ENCODE data around the gene UBE2M. TPM values are rescaled to one million over a fixed set of nuclear protein-coding genes. Genes with fewer than 3 reads are reported as not detected.
"Not testable (repeated sequence)": the region's sequence is repeated elsewhere in the genome, so short reads cannot be mapped to it uniquely, and the experiment has no call there.

UBE2M gene
- total and polyA plus RNA-seq, 4 donors: 25.9 to 60.7 (median 55.7) TPM

GRCh38 chr19:58544591-58545285, 13.7 kb downstream of the UBE2M start:
- WGBS, 2 donors: 0 to 1% methylated on average over 33 to 92 of the region's 92 CpGs
- H3K9ac ChIP-seq (ENCODE audit: insufficient read depth in 1 of 2, low read length in 2 of 2): peak overlapping the region; percentile 49 to 81
- peaks cover 0 to 2% (median 0%) of the 10 kb centered on the region in 3 donors for H3K27me3 ChIP-seq (ENCODE audit: control insufficient read depth in 3 of 3, insufficient read depth in 3 of 3, low read length in 2 of 3)
- ATAC-seq (ENCODE audit: insufficient read depth, low FRiP score): peak; percentile 2
- TF ChIP-seq, protein P1, sequence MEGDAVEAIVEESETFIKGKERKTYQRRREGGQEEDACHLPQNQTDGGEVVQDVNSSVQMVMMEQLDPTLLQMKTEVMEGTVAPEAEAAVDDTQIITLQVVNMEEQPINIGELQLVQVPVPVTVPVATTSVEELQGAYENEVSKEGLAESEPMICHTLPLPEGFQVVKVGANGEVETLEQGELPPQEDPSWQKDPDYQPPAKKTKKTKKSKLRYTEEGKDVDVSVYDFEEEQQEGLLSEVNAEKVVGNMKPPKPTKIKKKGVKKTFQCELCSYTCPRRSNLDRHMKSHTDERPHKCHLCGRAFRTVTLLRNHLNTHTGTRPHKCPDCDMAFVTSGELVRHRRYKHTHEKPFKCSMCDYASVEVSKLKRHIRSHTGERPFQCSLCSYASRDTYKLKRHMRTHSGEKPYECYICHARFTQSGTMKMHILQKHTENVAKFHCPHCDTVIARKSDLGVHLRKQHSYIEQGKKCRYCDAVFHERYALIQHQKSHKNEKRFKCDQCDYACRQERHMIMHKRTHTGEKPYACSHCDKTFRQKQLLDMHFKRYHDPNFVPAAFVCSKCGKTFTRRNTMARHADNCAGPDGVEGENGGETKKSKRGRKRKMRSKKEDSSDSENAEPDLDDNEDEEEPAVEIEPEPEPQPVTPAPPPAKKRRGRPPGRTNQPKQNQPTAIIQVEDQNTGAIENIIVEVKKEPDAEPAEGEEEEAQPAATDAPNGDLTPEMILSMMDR (IDR thresholded peaks at IDR 0.05; ENCODE audit: control extremely low read depth, extremely low read depth): no peak
- peak in 1 of 3 donors; percentile 81 for DNase-seq
- peaks cover 0 to 2% (median 0%) of the 10 kb centered on the region in 4 donors for H3K9me3 ChIP-seq (ENCODE audit: control insufficient read depth in 4 of 4, insufficient read depth in 3 of 4, low read length in 3 of 4)
- H3K4me3 ChIP-seq: peak overlapping the region; percentile 90
- peak overlapping the region; percentile 85 to 98 for H3K27ac ChIP-seq (ENCODE audit: low read depth in 1 of 2, low read length in 1 of 2)
- H3K4me1 ChIP-seq (ENCODE audit: control insufficient read depth in 5 of 5, insufficient read depth in 5 of 5, low read length in 5 of 5): peaks cover 6 to 16% (median 10%) of the 10 kb centered on the region in 5 donors
- peaks cover 9 to 34% (median 33%) of the 10 kb centered on the region in 4 donors for H3K36me3 ChIP-seq (ENCODE audit: control insufficient read depth in 4 of 4, insufficient read depth in 4 of 4, low read length in 4 of 4)

- peaks cover 8 to 27% (median 25%) of the 10 kb centered on the region in 4 donors for H3K36me3 ChIP-seq (ENCODE audit: control insufficient read depth in 4 of 4, insufficient read depth in 4 of 4, low read length in 4 of 4)
- peak; percentile 95 for ATAC-seq (ENCODE audit: insufficient read depth, low FRiP score)
- peak; percentile 100 for DNase-seq
- H3K27ac ChIP-seq (ENCODE audit: low read depth in 1 of 2, low read length in 1 of 2): peak within 1 kb of the TSS; percentile 88 to 98
- TF ChIP-seq, protein P1 (IDR thresholded peaks at IDR 0.05; ENCODE audit: control extremely low read depth, extremely low read depth): no peak
- peaks cover 0 to 2% (median 0%) of the 10 kb centered on the region in 3 donors for H3K27me3 ChIP-seq (ENCODE audit: control insufficient read depth in 3 of 3, insufficient read depth in 3 of 3, low read length in 2 of 3)
- H3K9ac ChIP-seq (ENCODE audit: insufficient read depth in 1 of 2, low read length in 2 of 2): peak within 1 kb of the TSS; percentile 63 to 94
- peak within 1 kb of the TSS; percentile 90 for H3K4me3 ChIP-seq
- no peaks in the 10 kb centered on the region for H3K9me3 ChIP-seq (ENCODE audit: control insufficient read depth in 4 of 4, insufficient read depth in 3 of 4, low read length in 3 of 4)
- 0% methylated on average over 73 of the region's 73 CpGs for WGBS, 2 donors
- peaks cover 6 to 16% (median 10%) of the 10 kb centered on the region in 5 donors for H3K4me1 ChIP-seq (ENCODE audit: control insufficient read depth in 5 of 5, insufficient read depth in 5 of 5, low read length in 5 of 5)
These were observed 14.4 kb downstream of the UBE2M start, which contains the start of gene TRIM28 for GRCh38 chr19:58543826-58544590. TSS of gene TRIM28 (plus strand) at chr19:58544064. CDS start at chr19:58544758, 694 bp downstream.

DNA sequence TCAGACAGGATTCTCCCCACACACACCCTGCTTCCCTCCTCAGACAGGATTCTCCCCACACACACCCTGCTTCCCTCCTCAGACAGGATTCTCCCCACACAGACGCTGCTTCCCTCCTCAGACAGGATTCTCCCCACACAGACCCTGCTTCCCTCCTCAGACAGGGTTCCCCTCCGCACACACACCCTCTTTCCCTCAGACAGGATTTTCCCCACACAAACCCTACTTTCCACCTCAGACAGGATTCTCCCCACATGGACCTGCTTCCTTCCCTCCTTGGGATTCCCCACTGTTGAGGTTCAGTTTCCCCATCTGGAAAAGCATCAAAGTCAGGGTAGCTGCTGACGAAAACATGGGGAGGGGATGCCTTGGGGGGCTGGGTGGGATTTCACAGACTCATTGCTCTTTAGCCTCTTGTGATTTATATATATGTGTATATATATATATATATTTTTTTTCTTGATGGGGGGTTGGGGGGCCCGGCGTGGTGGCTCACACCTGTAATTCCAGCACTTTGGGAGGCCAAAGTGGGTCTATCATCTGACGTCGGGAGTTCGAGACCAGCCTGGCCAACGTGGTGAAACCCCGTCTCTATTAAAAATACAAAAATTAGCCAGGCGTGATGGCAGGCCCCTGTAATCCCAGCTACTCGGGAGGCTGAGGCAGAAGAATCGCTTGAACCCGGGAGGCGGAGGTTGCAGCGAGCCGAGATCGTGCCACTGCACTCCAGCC, 15.6 kb downstream of the UBE2M start:
- H3K9me3 ChIP-seq (ENCODE audit: control insufficient read depth in 4 of 4, insufficient read depth in 3 of 4, low read length in 3 of 4); ATAC-seq (ENCODE audit: insufficient read depth, low FRiP score); H3K4me3 ChIP-seq: not testable (repeated sequence)

DNA sequence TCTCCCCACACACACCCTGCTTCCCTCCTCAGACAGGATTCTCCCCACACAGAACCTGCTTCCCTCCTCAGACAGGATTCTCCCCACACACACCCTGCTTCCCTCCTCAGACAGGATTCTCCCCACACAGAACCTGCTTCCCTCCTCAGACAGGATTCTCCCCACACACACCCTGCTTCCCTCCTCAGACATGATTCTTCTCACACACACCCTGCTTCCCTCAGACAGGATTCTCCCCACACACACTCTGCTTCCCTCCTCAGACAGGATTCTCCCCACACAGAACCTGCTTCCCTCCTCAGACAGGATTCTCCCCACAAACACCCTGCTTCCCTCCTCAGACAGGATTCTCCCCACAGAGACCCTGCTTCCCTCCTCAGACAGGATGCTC, 19.2 kb downstream of the UBE2M start:
- not testable (repeated sequence) for H3K4me3 ChIP-seq; H3K27ac ChIP-seq (ENCODE audit: low read depth in 1 of 2, low read length in 1 of 2); H3K36me3 ChIP-seq (ENCODE audit: control insufficient read depth in 4 of 4, insufficient read depth in 4 of 4, low read length in 4 of 4); H3K4me1 ChIP-seq (ENCODE audit: control insufficient read depth in 5 of 5, insufficient read depth in 5 of 5, low read length in 5 of 5); DNase-seq; H3K27me3 ChIP-seq (ENCODE audit: control insufficient read depth in 3 of 3, insufficient read depth in 3 of 3, low read length in 2 of 3); H3K9me3 ChIP-seq (ENCODE audit: control insufficient read depth in 4 of 4, insufficient read depth in 3 of 4, low read length in 3 of 4); ATAC-seq (ENCODE audit: insufficient read depth, low FRiP score)
- peak overlapping the region in 1 of 2 donors; percentile 84 for H3K9ac ChIP-seq (ENCODE audit: insufficient read depth in 1 of 2, low read length in 2 of 2)

More for the DNA sequence above, 15.6 kb downstream of the UBE2M start:
- not testable (repeated sequence) for H3K9ac ChIP-seq (ENCODE audit: insufficient read depth in 1 of 2, low read length in 2 of 2); H3K27me3 ChIP-seq (ENCODE audit: control insufficient read depth in 3 of 3, insufficient read depth in 3 of 3, low read length in 2 of 3); DNase-seq
- peak overlapping the region; percentile 88 to 98 for H3K27ac ChIP-seq (ENCODE audit: low read depth in 1 of 2, low read length in 1 of 2)
- H3K36me3 ChIP-seq (ENCODE audit: control insufficient read depth in 4 of 4, insufficient read depth in 4 of 4, low read length in 4 of 4): peaks cover 0 to 17% (median 14%) of the 10 kb centered on the region in 4 donors
- 79 to 87% methylated on average over 18 of the region's 18 CpGs for WGBS, 2 donors
- peaks cover 6 to 20% (median 13%) of the 10 kb centered on the region in 5 donors for H3K4me1 ChIP-seq (ENCODE audit: control insufficient read depth in 5 of 5, insufficient read depth in 5 of 5, low read length in 5 of 5)

Data from lung (tissue), 12 donors.